Measurements from ENCODE around the gene VAMP2.

VAMP2 gene

GRCh38 chr17:8146381-8147140 is 16.2 kb downstream of the VAMP2 start:
- Histone ChIP-seq H3K9me2 (replicated peaks; ENCODE audit: insufficient read depth, low read length) (no peaks in the 10 kb centered on the region), H2AFZ (ENCODE audit: low read depth, low read length, severe bottlenecking) (no peak overlapping the region), H3K4me3 (ENCODE audit: insufficient read depth, low read length, poor library complexity, severe bottlenecking) (no peak overlapping the region), H3K9ac (ENCODE audit: low read length) (no peak overlapping the region), H3K36me3 (ENCODE audit: low read length) (no peaks in the 10 kb centered on the region), H3K4me2 (ENCODE audit: low read depth, low read length, poor library complexity, severe bottlenecking) (no peak overlapping the region), H3K79me2 (ENCODE audit: insufficient read depth, low read length) (no peaks in the 10 kb centered on the region), H3F3A (ENCODE audit: insufficient read depth) (no peaks in the 10 kb centered on the region), H3K27ac (ENCODE audit: low read depth, low read length) (no peak overlapping the region), H3K27me3 (ENCODE audit: low read length) (no peaks in the 10 kb centered on the region), H4K20me1 (ENCODE audit: low read depth, low read length) (no peaks in the 10 kb centered on the region), H3K9me3 (ENCODE audit: insufficient read depth, low read length) (no peaks in the 10 kb centered on the region)
- TF ChIP-seq EZH2phosphoT487 (conservative IDR thresholded peaks at IDR 0.05; ENCODE audit: low read length) (no peak), CTCF (IDR thresholded peaks at IDR 0.05; ENCODE audit: insufficient read depth, low read length, poor library complexity, severe bottlenecking) (no peak)

GRCh38 chr17:8145811-8146210 is 16.9 kb downstream of the VAMP2 start:
- H3K36me3 ChIP-seq (ENCODE audit: low read length): no peaks in the 10 kb centered on the region
- no peak overlapping the region for H3K27ac ChIP-seq (ENCODE audit: low read depth, low read length)
- H3K9me2 ChIP-seq (replicated peaks; ENCODE audit: insufficient read depth, low read length): no peaks in the 10 kb centered on the region
- no peak overlapping the region for H2AFZ ChIP-seq (ENCODE audit: low read depth, low read length, severe bottlenecking)
- H3K27me3 ChIP-seq (ENCODE audit: low read length): no peaks in the 10 kb centered on the region
- no peak overlapping the region for H3K4me3 ChIP-seq (ENCODE audit: insufficient read depth, low read length, poor library complexity, severe bottlenecking)
- H4K20me1 ChIP-seq (ENCODE audit: low read depth, low read length): no peaks in the 10 kb centered on the region
- no peak overlapping the region for H3K4me2 ChIP-seq (ENCODE audit: low read depth, low read length, poor library complexity, severe bottlenecking)
- no peaks in the 10 kb centered on the region for H3K79me2 ChIP-seq (ENCODE audit: insufficient read depth, low read length)
- no peaks in the 10 kb centered on the region for H3F3A ChIP-seq (ENCODE audit: insufficient read depth)
- TF ChIP-seq EZH2phosphoT487 (conservative IDR thresholded peaks at IDR 0.05; ENCODE audit: low read length): no peak
- TF ChIP-seq CTCF (IDR thresholded peaks at IDR 0.05; ENCODE audit: insufficient read depth, low read length, poor library complexity, severe bottlenecking): no peak
- H3K9ac ChIP-seq (ENCODE audit: low read length): no peak overlapping the region
- no peaks in the 10 kb centered on the region for H3K9me3 ChIP-seq (ENCODE audit: insufficient read depth, low read length)

GRCh38 chr17:8144401-8145231 is 18.1 kb downstream of the VAMP2 start:
- no peak overlapping the region for H2AFZ ChIP-seq (ENCODE audit: low read depth, low read length, severe bottlenecking)
- H3K4me3 ChIP-seq (ENCODE audit: insufficient read depth, low read length, poor library complexity, severe bottlenecking): no peak overlapping the region
- no peak overlapping the region for H3K4me2 ChIP-seq (ENCODE audit: low read depth, low read length, poor library complexity, severe bottlenecking)
- no peaks in the 10 kb centered on the region for H3K9me2 ChIP-seq (replicated peaks; ENCODE audit: insufficient read depth, low read length)
- H3K27ac ChIP-seq (ENCODE audit: low read depth, low read length): no peak overlapping the region
- 0 out of 2 replicates have a peak, but pooled peaks cover 1% of the 10 kb centered on the region for H3F3A ChIP-seq (ENCODE audit: insufficient read depth)
- H3K9ac ChIP-seq (ENCODE audit: low read length): no peak overlapping the region
- no peaks in the 10 kb centered on the region for H4K20me1 ChIP-seq (ENCODE audit: low read depth, low read length)
- TF ChIP-seq CTCF (IDR thresholded peaks at IDR 0.05; ENCODE audit: insufficient read depth, low read length, poor library complexity, severe bottlenecking) (no peak), EZH2phosphoT487 (conservative IDR thresholded peaks at IDR 0.05; ENCODE audit: low read length) (no peak)
- H3K27me3 ChIP-seq (ENCODE audit: low read length): no peaks in the 10 kb centered on the region
- H3K79me2 ChIP-seq (ENCODE audit: insufficient read depth, low read length): no peaks in the 10 kb centered on the region
- H3K36me3 ChIP-seq (ENCODE audit: low read length): no peaks in the 10 kb centered on the region
- H3K9me3 ChIP-seq (ENCODE audit: insufficient read depth, low read length): no peaks in the 10 kb centered on the region
